ENCODE data around the gene MIPOL1.

GRCh38 chr14:37210448-37210847, 12.7 kb downstream of the MIPOL1 start:
- TF ChIP-seq CTCF (IDR thresholded peaks at IDR 0.05) (no peak), POLR2A (IDR thresholded peaks at IDR 0.05) (no peak), EP300 (IDR thresholded peaks at IDR 0.05) (no peak)

All from tibial nerve (tissue), 4 donors.